HL-60 (cell line): ENCODE measurements around the gene USP36.

Experiments used
- DNase-seq, 2 experiments: peaks; one replicate each; pipeline ENCODE4 v3.0.0-alpha.2; 2010 to 2020; ENCODE audit warnings: low read depth in 1 of 2, low spot score in 1 of 2
- H3K27ac ChIP-seq: fragments of 250-450 bp; sonication (Bioruptor Pico); replicated peaks from 2 replicates; pipeline ENCODE4 v1.5.1; 2020; ENCODE audit warnings: mild to moderate bottlenecking, moderate library complexity
- H3K27me3 ChIP-seq: fragments of 250-450 bp; sonication (Bioruptor Pico); 2 replicates; pipeline ENCODE4 v1.5.1; 2021; ENCODE audit warnings: mild to moderate bottlenecking, moderate library complexity; ENCODE audit not compliant: insufficient read depth, poor library complexity, severe bottlenecking
- H3K4me3 ChIP-seq: replicated peaks from 2 replicates; pipeline ENCODE4 v1.5.1; 2011; ENCODE audit warnings: mild to moderate bottlenecking, control low read depth, low read length; ENCODE audit not compliant: insufficient read depth
- GABPA ChIP-seq: IDR thresholded peaks from 2 replicates; pipeline ENCODE4 v1.6.1; 2012; ENCODE audit warnings: low read depth
- POLR2AphosphoS5 ChIP-seq: IDR thresholded peaks from 2 replicates; pipeline ENCODE4 v1.6.1; 2012; ENCODE audit warnings: low read depth
- SPI1 ChIP-seq: IDR thresholded peaks from 2 replicates; pipeline ENCODE4 v1.6.1; 2012; ENCODE audit warnings: low read depth, mild to moderate bottlenecking, borderline replicate concordance
- TF ChIP-seq, protein P1 (sequence below): IDR thresholded peaks from 2 replicates; pipeline ENCODE4 v1.6.1; 2012; ENCODE audit warnings: low read depth; ENCODE audit not compliant: insufficient replicate concordance
- TF ChIP-seq, protein P2 (sequence below): IDR thresholded peaks from one replicate; pipeline ENCODE4 v1.5.1; 2011; ENCODE audit warnings: low read length, control low read depth, inconsistent platforms; ENCODE audit not compliant: insufficient read depth

The USP36 gene

DNA sequence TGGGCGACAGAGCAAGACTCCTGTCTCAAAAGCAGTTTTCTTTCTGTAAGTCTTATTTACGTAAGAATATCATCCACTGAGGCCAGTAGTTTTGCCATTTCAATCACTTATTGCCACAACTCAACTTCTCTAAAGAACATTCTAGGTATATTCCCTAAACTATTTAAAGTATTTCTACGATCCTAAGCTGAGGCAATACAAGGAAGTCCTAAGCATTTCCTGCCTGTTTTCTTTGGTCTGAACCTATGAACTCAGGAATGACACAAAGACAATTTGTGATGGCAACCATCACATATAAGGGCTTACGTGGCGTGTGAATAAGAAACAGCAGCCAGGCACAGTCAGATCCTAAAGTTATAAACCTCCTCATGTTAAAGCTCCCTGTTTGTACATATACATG is 14.2 kb downstream of the USP36 start:
- H3K27me3 ChIP-seq, result no peaks in the 10 kb centered on the region
- TF ChIP-seq, protein P1, sequence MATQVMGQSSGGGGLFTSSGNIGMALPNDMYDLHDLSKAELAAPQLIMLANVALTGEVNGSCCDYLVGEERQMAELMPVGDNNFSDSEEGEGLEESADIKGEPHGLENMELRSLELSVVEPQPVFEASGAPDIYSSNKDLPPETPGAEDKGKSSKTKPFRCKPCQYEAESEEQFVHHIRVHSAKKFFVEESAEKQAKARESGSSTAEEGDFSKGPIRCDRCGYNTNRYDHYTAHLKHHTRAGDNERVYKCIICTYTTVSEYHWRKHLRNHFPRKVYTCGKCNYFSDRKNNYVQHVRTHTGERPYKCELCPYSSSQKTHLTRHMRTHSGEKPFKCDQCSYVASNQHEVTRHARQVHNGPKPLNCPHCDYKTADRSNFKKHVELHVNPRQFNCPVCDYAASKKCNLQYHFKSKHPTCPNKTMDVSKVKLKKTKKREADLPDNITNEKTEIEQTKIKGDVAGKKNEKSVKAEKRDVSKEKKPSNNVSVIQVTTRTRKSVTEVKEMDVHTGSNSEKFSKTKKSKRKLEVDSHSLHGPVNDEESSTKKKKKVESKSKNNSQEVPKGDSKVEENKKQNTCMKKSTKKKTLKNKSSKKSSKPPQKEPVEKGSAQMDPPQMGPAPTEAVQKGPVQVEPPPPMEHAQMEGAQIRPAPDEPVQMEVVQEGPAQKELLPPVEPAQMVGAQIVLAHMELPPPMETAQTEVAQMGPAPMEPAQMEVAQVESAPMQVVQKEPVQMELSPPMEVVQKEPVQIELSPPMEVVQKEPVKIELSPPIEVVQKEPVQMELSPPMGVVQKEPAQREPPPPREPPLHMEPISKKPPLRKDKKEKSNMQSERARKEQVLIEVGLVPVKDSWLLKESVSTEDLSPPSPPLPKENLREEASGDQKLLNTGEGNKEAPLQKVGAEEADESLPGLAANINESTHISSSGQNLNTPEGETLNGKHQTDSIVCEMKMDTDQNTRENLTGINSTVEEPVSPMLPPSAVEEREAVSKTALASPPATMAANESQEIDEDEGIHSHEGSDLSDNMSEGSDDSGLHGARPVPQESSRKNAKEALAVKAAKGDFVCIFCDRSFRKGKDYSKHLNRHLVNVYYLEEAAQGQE, result no peak
- TF ChIP-seq GABPA (no peak), POLR2AphosphoS5 (no peak), SPI1 (no peak)
- TF ChIP-seq, protein P2, sequence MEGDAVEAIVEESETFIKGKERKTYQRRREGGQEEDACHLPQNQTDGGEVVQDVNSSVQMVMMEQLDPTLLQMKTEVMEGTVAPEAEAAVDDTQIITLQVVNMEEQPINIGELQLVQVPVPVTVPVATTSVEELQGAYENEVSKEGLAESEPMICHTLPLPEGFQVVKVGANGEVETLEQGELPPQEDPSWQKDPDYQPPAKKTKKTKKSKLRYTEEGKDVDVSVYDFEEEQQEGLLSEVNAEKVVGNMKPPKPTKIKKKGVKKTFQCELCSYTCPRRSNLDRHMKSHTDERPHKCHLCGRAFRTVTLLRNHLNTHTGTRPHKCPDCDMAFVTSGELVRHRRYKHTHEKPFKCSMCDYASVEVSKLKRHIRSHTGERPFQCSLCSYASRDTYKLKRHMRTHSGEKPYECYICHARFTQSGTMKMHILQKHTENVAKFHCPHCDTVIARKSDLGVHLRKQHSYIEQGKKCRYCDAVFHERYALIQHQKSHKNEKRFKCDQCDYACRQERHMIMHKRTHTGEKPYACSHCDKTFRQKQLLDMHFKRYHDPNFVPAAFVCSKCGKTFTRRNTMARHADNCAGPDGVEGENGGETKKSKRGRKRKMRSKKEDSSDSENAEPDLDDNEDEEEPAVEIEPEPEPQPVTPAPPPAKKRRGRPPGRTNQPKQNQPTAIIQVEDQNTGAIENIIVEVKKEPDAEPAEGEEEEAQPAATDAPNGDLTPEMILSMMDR, result no peak
- H3K27ac ChIP-seq, result peak overlapping the region; percentile 50
- H3K4me3 ChIP-seq, result no peak overlapping the region
- no peak for DNase-seq

DNA sequence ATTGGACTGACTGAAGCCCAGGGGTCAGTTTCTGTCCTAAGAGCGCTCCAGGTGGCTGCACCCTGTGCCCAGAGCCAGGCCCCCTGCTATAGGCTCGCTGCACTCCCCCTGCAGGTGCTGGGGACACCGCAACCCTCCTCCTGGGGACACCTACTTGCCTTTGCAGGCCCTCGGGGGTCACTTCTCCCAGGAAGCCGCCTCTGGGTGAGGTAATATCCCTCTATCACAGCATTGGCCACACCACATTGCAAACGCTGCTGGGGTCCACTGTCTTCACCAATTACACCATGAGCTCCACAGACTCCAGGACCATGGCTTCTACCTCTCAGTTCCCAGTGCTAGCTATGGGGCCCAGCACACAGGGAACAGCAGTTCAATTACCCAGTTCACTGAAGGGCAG is 14.9 kb downstream of the USP36 start:
- H3K27ac ChIP-seq, result peak overlapping the region; percentile 10; the same call in 1 of the 2 replicates
- no peaks in the 10 kb centered on the region for H3K27me3 ChIP-seq
- no peak overlapping the region for H3K4me3 ChIP-seq
- TF ChIP-seq POLR2AphosphoS5 (no peak), SPI1 (no peak), GABPA (no peak)
- TF ChIP-seq, protein P2, result no peak
- TF ChIP-seq, protein P1, result no peak
- DNase-seq, result no peak

DNA sequence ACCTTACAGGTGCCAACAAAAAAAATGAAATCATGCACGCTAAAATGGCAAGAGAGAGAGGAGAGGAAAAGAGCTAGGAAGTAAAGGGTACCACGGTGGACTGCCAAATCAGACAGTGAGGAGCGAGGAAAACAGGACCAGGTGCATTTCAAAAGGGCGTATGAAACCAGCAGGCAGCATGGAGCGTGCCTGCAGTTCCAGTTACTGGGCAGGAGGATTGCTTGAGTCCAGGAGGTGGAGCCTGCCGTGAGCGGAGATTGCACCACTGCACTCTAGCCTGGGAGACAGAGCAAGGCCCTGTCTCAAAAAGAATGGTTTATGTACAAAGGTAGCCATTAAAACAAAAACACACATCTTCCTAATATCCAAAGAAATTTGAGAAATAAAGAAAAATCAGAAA is 16.4 kb downstream of the USP36 start:
- no peak overlapping the region; the same call in 1 of the 2 replicates for H3K27ac ChIP-seq

More for the DNA sequence above, 16.4 kb downstream of the USP36 start:
- DNase-seq, result no peak
- Histone ChIP-seq H3K27me3 (no peaks in the 10 kb centered on the region), H3K4me3 (no peak overlapping the region)
- TF ChIP-seq SPI1 (no peak), GABPA (no peak), POLR2AphosphoS5 (no peak)
- TF ChIP-seq, protein P2, result no peak
- TF ChIP-seq, protein P1, result no peak
